ENCODE data around the gene CFAP54.
A peak's percentile ranks its signal among the peaks of the same experiment; 100 is the strongest.

CFAP54 gene

GRCh38 chr12:96906849-96907670 lies 417.7 kb downstream of the CFAP54 start, which contains the start of gene NEDD1 (continued):
- TF ChIP-seq, protein P1, sequence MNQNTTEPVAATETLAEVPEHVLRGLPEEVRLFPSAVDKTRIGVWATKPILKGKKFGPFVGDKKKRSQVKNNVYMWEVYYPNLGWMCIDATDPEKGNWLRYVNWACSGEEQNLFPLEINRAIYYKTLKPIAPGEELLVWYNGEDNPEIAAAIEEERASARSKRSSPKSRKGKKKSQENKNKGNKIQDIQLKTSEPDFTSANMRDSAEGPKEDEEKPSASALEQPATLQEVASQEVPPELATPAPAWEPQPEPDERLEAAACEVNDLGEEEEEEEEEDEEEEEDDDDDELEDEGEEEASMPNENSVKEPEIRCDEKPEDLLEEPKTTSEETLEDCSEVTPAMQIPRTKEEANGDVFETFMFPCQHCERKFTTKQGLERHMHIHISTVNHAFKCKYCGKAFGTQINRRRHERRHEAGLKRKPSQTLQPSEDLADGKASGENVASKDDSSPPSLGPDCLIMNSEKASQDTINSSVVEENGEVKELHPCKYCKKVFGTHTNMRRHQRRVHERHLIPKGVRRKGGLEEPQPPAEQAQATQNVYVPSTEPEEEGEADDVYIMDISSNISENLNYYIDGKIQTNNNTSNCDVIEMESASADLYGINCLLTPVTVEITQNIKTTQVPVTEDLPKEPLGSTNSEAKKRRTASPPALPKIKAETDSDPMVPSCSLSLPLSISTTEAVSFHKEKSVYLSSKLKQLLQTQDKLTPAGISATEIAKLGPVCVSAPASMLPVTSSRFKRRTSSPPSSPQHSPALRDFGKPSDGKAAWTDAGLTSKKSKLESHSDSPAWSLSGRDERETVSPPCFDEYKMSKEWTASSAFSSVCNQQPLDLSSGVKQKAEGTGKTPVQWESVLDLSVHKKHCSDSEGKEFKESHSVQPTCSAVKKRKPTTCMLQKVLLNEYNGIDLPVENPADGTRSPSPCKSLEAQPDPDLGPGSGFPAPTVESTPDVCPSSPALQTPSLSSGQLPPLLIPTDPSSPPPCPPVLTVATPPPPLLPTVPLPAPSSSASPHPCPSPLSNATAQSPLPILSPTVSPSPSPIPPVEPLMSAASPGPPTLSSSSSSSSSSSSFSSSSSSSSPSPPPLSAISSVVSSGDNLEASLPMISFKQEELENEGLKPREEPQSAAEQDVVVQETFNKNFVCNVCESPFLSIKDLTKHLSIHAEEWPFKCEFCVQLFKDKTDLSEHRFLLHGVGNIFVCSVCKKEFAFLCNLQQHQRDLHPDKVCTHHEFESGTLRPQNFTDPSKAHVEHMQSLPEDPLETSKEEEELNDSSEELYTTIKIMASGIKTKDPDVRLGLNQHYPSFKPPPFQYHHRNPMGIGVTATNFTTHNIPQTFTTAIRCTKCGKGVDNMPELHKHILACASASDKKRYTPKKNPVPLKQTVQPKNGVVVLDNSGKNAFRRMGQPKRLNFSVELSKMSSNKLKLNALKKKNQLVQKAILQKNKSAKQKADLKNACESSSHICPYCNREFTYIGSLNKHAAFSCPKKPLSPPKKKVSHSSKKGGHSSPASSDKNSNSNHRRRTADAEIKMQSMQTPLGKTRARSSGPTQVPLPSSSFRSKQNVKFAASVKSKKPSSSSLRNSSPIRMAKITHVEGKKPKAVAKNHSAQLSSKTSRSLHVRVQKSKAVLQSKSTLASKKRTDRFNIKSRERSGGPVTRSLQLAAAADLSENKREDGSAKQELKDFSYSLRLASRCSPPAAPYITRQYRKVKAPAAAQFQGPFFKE (tag by site-specific recombination; IDR thresholded peaks at IDR 0.05; ENCODE audit: borderline replicate concordance): no peak
- peak; percentile 19; the same call in 1 of the 2 replicates for TF ChIP-seq ZBTB20 (tag by site-specific recombination; IDR thresholded peaks at IDR 0.05)
- TF ChIP-seq ZFP41 (tag by site-specific recombination; IDR thresholded peaks at IDR 0.05; ENCODE audit: borderline replicate concordance): no peak
- TF ChIP-seq, protein P2, sequence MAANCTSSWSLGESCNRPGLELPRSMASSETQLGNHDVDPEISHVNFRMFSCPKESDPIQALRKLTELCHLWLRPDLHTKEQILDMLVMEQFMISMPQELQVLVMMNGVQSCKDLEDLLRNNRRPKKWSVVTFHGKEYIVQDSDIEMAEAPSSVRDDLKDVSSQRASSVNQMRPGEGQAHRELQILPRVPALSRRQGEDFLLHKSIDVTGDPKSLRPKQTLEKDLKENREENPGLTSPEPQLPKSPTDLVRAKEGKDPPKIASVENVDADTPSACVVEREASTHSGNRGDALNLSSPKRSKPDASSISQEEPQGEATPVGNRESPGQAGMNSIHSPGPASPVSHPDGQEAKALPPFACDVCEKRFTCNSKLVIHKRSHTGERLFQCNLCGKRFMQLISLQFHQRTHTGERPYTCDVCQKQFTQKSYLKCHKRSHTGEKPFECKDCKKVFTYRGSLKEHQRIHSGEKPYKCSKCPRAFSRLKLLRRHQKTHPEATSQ (tag by site-specific recombination; IDR thresholded peaks at IDR 0.05): 0 out of 2 replicates have a peak, but pooled peaks have one; percentile 34
- TF ChIP-seq ZNF768 (tag by site-specific recombination; IDR thresholded peaks at IDR 0.05): no peak
- no peak for TF ChIP-seq ZNF529 (tag by site-specific recombination; IDR thresholded peaks at IDR 0.05; ENCODE audit: insufficient replicate concordance)
- TF ChIP-seq ZBTB7A (tag by site-specific recombination; IDR thresholded peaks at IDR 0.05; ENCODE audit: low read depth): no peak
- peak; percentile 67; the same call in 1 of the 2 replicates for TF ChIP-seq ZNF501 (tag by site-specific recombination; IDR thresholded peaks at IDR 0.05)
- no peak for TF ChIP-seq ZNF366 (tag by site-specific recombination; conservative IDR thresholded peaks at IDR 0.05)
- no peak for TF ChIP-seq CTCF (tag by site-specific recombination; IDR thresholded peaks at IDR 0.05)
- TF ChIP-seq ZNF112 (tag by site-specific recombination; IDR thresholded peaks at IDR 0.05): no peak
- no peak for TF ChIP-seq HOXA7 (CRISPR knock-in tag; IDR thresholded peaks at IDR 0.05; ENCODE audit: borderline replicate concordance)
- 0 out of 2 replicates have a peak, but pooled peaks have one; percentile 19 for TF ChIP-seq ZNF785 (tag by site-specific recombination; IDR thresholded peaks at IDR 0.05)
- peak; percentile 80 for TF ChIP-seq ZNF398 (tag by site-specific recombination; IDR thresholded peaks at IDR 0.05)
- no peak for TF ChIP-seq ZNF623 (tag by site-specific recombination; IDR thresholded peaks at IDR 0.05)
- TF ChIP-seq ZNF830 (tag by site-specific recombination; IDR thresholded peaks at IDR 0.05; ENCODE audit: low read depth): no peak
- TF ChIP-seq ZNF404 (tag by site-specific recombination; IDR thresholded peaks at IDR 0.05): no peak
- TF ChIP-seq, protein P3, sequence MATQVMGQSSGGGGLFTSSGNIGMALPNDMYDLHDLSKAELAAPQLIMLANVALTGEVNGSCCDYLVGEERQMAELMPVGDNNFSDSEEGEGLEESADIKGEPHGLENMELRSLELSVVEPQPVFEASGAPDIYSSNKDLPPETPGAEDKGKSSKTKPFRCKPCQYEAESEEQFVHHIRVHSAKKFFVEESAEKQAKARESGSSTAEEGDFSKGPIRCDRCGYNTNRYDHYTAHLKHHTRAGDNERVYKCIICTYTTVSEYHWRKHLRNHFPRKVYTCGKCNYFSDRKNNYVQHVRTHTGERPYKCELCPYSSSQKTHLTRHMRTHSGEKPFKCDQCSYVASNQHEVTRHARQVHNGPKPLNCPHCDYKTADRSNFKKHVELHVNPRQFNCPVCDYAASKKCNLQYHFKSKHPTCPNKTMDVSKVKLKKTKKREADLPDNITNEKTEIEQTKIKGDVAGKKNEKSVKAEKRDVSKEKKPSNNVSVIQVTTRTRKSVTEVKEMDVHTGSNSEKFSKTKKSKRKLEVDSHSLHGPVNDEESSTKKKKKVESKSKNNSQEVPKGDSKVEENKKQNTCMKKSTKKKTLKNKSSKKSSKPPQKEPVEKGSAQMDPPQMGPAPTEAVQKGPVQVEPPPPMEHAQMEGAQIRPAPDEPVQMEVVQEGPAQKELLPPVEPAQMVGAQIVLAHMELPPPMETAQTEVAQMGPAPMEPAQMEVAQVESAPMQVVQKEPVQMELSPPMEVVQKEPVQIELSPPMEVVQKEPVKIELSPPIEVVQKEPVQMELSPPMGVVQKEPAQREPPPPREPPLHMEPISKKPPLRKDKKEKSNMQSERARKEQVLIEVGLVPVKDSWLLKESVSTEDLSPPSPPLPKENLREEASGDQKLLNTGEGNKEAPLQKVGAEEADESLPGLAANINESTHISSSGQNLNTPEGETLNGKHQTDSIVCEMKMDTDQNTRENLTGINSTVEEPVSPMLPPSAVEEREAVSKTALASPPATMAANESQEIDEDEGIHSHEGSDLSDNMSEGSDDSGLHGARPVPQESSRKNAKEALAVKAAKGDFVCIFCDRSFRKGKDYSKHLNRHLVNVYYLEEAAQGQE (tag by site-specific recombination; IDR thresholded peaks at IDR 0.05): no peak
- no peak for TF ChIP-seq ZNF223 (tag by site-specific recombination; IDR thresholded peaks at IDR 0.05)
- TF ChIP-seq, protein P4, sequence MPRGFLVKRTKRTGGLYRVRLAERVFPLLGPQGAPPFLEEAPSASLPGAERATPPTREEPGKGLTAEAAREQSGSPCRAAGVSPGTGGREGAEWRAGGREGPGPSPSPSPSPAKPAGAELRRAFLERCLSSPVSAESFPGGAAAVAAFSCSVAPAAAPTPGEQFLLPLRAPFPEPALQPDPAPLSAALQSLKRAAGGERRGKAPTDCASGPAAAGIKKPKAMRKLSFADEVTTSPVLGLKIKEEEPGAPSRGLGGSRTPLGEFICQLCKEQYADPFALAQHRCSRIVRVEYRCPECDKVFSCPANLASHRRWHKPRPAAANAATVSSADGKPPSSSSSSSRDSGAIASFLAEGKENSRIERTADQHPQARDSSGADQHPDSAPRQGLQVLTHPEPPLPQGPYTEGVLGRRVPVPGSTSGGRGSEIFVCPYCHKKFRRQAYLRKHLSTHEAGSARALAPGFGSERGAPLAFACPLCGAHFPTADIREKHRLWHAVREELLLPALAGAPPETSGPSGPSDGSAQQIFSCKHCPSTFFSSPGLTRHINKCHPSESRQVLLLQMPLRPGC (tag by site-specific recombination; IDR thresholded peaks at IDR 0.05): 0 out of 2 replicates have a peak, but pooled peaks have one; percentile 16
- no peak for TF ChIP-seq ZSCAN16 (tag by site-specific recombination; IDR thresholded peaks at IDR 0.05)
- no peak for TF ChIP-seq ZNF266 (tag by site-specific recombination; IDR thresholded peaks at IDR 0.05; ENCODE audit: low read depth)
